ENCODE results near the gene CDK13. TPM values are rescaled to one million over a fixed set of nuclear protein-coding genes. Genes with fewer than 3 reads are reported as not detected.
"Not testable (repeated sequence)": the region's sequence is repeated elsewhere in the genome, so short reads cannot be mapped to it uniquely, and the experiment has no call there.

CDK13 gene
- total and polyA plus RNA-seq, 8 donors, result 38.0 to 79.8 (median 72.4) TPM

DNA sequence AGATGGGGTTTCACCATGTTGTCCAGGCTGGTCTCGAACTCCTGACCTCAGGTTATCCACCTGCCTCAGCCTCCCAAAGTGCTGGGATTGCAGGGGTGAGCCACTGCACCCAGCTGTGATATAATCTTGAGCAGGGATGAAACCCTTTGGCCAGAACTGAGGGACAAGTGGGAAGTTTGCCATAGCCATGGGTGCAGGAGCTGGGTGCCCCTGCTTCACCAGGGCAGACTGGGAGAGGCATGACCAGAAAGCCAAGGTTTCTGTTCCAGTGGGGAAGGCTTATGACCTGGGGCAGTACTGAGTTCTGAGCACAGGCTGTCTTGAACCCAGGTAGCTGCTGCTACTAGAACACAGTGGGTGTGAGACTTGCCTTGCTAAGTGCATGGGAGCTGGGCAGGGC, 40.5 kb upstream of the CDK13 start:
- intact Hi-C loops (cut with DNase I), result no loop called here
- TF ChIP-seq CTCF (IDR thresholded peaks at IDR 0.05), result no peak
- Histone ChIP-seq H3K27me3 (no peaks in the 10 kb centered on the region), H3K9me3 (peaks cover 0 to 17% of the 10 kb centered on the region in 2 donors), H3K36me3 (no peaks in the 10 kb centered on the region), H3K4me3 (no peak overlapping the region), H3K27ac (no peak overlapping the region), H3K4me1 (no peaks in the 10 kb centered on the region)
- ATAC-seq (no peak), DNase-seq (no peak)

GRCh38 chr7:39910108-39910869, 39.8 kb upstream of the CDK13 start:
- no peak for TF ChIP-seq CTCF (IDR thresholded peaks at IDR 0.05)
- Histone ChIP-seq H3K4me1 (no peaks in the 10 kb centered on the region), H3K9me3 (peaks cover 0 to 17% of the 10 kb centered on the region in 2 donors), H3K4me3 (no peak overlapping the region), H3K27ac (no peak overlapping the region), H3K27me3 (no peaks in the 10 kb centered on the region), H3K36me3 (no peaks in the 10 kb centered on the region)
- peak in 1 of 4 donors; percentile 10 for DNase-seq
- intact Hi-C loops (cut with DNase I), result no loop called here
- no peak for ATAC-seq

DNA sequence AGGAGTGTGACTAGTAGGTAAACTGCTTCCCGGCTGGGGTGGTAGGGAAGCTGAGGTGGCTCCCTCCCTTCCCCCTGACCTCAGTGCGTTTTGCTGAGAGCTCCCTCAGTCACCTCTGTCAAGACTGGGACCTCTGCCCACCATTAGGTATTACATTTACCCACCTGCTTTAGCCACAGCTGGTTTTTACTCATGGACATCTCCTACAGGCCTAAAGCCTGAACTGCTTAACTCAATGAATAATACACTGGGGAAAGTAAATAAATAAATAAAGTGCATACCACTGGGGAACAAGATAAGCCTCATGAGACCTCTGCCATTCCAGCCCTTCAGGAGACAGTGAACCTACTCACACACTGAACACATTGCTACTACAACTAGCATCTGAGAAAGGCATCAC, 38.9 kb upstream of the CDK13 start:
- Histone ChIP-seq H3K4me1 (no peaks in the 10 kb centered on the region), H3K4me3 (no peak overlapping the region), H3K27me3 (no peaks in the 10 kb centered on the region), H3K27ac (no peak overlapping the region), H3K9me3 (peaks cover 0 to 17% of the 10 kb centered on the region in 2 donors), H3K36me3 (no peaks in the 10 kb centered on the region)
- no peak for DNase-seq
- no peak for ATAC-seq
- no peak for TF ChIP-seq CTCF (IDR thresholded peaks at IDR 0.05)
- intact Hi-C loops (cut with DNase I), result no loop called here

DNA sequence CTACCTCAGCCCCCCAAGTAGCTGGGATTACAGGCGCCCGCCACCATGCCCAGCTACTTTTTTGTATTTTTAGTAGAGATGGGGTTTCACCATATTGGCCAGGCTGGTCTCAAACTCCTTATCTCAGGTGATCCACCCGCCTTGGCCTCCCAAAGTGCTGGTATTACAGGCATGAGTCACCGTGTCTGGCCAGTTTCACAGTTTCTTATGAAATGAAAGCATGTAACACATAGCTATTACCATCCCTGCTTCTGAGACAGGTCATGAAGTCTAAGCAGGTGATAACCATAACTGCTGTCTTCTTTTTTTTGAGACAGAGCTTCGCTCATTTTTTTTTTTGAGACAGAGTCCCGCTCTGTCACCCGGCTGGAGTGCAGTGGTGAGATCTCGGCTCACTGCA, 34.2 kb upstream of the CDK13 start:
- H3K36me3 ChIP-seq; H3K27me3 ChIP-seq; H3K4me1 ChIP-seq; DNase-seq; H3K27ac ChIP-seq; intact Hi-C loops (cut with DNase I); H3K4me3 ChIP-seq; ATAC-seq: not testable (repeated sequence)
- peaks cover 0 to 11% of the 10 kb centered on the region in 2 donors for H3K9me3 ChIP-seq

- Histone ChIP-seq H3K36me3 (no peaks in the 10 kb centered on the region), H3K4me1 (no peaks in the 10 kb centered on the region), H3K27me3 (no peaks in the 10 kb centered on the region), H3K4me3 (no peak overlapping the region), H3K9me3 (no peaks in the 10 kb centered on the region), H3K27ac (no peak overlapping the region)
- no peak for TF ChIP-seq CTCF (IDR thresholded peaks at IDR 0.05)
- ATAC-seq (no peak), DNase-seq (no peak)
- intact Hi-C loops (cut with DNase I), result no loop called here
Measured at GRCh38 chr7:39919646-39920045, 30.4 kb upstream of the CDK13 start.
